Measurements from ENCODE around the gene MRM3. TPM values are rescaled to one million over a fixed set of nuclear protein-coding genes. Genes with fewer than 3 reads are reported as not detected.
"Not testable (repeated sequence)": the region's sequence is repeated elsewhere in the genome, so short reads cannot be mapped to it uniquely, and the experiment has no call there.

MRM3 gene
- total RNA-seq, 1 donor from 2014 or later = 23.2 TPM

GRCh38 chr17:812638-813204 is 30.6 kb downstream of the MRM3 start:
- DNase-seq (ENCODE audit: low spot score in 2 of 2) = no peak
- no peak for FAIRE-seq

GRCh38 chr17:814371-814770 is 32.2 kb downstream of the MRM3 start:
- DNase-seq (ENCODE audit: low spot score in 2 of 2) (no peak), FAIRE-seq (no peak)

- FAIRE-seq = no peak
- DNase-seq (ENCODE audit: low spot score in 2 of 2) = no peak
These were observed 37.1 kb downstream of the MRM3 start for GRCh38 chr17:819251-819650.

GRCh38 chr17:823501-823902 is 41.3 kb downstream of the MRM3 start:
- no peak for DNase-seq (ENCODE audit: low spot score in 2 of 2)
- no peak for FAIRE-seq

GRCh38 chr17:824378-824777 is 42.2 kb downstream of the MRM3 start:
- DNase-seq (ENCODE audit: low spot score in 2 of 2) (no peak), FAIRE-seq (no peak)

- no peak for DNase-seq (ENCODE audit: low spot score in 2 of 2)
- no peak for FAIRE-seq
These were observed 43.1 kb downstream of the MRM3 start for GRCh38 chr17:825216-825615.

- DNase-seq (ENCODE audit: low spot score in 2 of 2) (no peak), FAIRE-seq (no peak)
These were observed 44.6 kb downstream of the MRM3 start for GRCh38 chr17:826778-827177.

GRCh38 chr17:828761-829160 is 46.6 kb downstream of the MRM3 start:
- FAIRE-seq = no peak
- no peak for DNase-seq (ENCODE audit: low spot score in 2 of 2)

- DNase-seq (ENCODE audit: low spot score in 2 of 2); FAIRE-seq: not testable (repeated sequence)
These were observed 47.5 kb downstream of the MRM3 start for GRCh38 chr17:829614-830013.

GRCh38 chr17:830381-830780 is 48.2 kb downstream of the MRM3 start:
- DNase-seq (ENCODE audit: low spot score in 2 of 2) = no peak

GRCh38 chr17:830950-831349 is 48.8 kb downstream of the MRM3 start:
- DNase-seq (ENCODE audit: low spot score in 2 of 2) (no peak), FAIRE-seq (no peak)

More at GRCh38 chr17:830381-830780, 48.2 kb downstream of the MRM3 start:
- FAIRE-seq = no peak

GRCh38 chr17:834136-834535 is 52.0 kb downstream of the MRM3 start:
- FAIRE-seq (no peak), DNase-seq (ENCODE audit: low spot score in 2 of 2) (no peak)

- FAIRE-seq (no peak), DNase-seq (ENCODE audit: low spot score in 2 of 2) (no peak)
These were observed 53.1 kb downstream of the MRM3 start for GRCh38 chr17:835263-835662.

GRCh38 chr17:835721-836120 is 53.6 kb downstream of the MRM3 start:
- not testable (repeated sequence) for DNase-seq (ENCODE audit: low spot score in 2 of 2); FAIRE-seq

GRCh38 chr17:836151-836550 is 54.0 kb downstream of the MRM3 start:
- FAIRE-seq (no peak), DNase-seq (ENCODE audit: low spot score in 2 of 2) (no peak)

- no peak for FAIRE-seq
- no peak for DNase-seq (ENCODE audit: low spot score in 2 of 2)
These were observed 56.3 kb downstream of the MRM3 start for GRCh38 chr17:838486-838885.

GRCh38 chr17:841313-841712 is 59.2 kb downstream of the MRM3 start:
- FAIRE-seq = no peak

More at GRCh38 chr17:841313-841712, 59.2 kb downstream of the MRM3 start:
- DNase-seq (ENCODE audit: low spot score in 2 of 2) = peak in 1 of 2 donors; percentile 42

Other genes with a start within 250 kb of the MRM3 start
- 20.4 TPM for gene VPS53, start 67.5 kb upstream of the MRM3 start, total RNA-seq
- 11.4 TPM for gene TLCD3A, start 49.8 kb upstream of the MRM3 start, total RNA-seq
- 7.7 TPM for gene GEMIN4, start 30.1 kb upstream of the MRM3 start, total RNA-seq
- gene GLOD4, start 73 bp upstream of the MRM3 start, total RNA-seq = 81.5 TPM
- 18.3 TPM for gene NXN, start 197.4 kb downstream of the MRM3 start, total RNA-seq
- 13.5 TPM for gene TIMM22, start 214.8 kb downstream of the MRM3 start, total RNA-seq